GM12801 (cell line): Measurements from ENCODE around the gene BCAR3.

Experiments used
- TF ChIP-seq, protein P1 (sequence below): IDR thresholded peaks from one replicate; pipeline ENCODE4 v1.5.1; 2011; ENCODE audit warnings: control low read depth; ENCODE audit not compliant: insufficient read length; ENCODE audit errors: extremely low read depth

Gene BCAR3

GRCh38 chr1:93595743-93596142 lies 85.9 kb downstream of the BCAR3 start:
- TF ChIP-seq, protein P1, sequence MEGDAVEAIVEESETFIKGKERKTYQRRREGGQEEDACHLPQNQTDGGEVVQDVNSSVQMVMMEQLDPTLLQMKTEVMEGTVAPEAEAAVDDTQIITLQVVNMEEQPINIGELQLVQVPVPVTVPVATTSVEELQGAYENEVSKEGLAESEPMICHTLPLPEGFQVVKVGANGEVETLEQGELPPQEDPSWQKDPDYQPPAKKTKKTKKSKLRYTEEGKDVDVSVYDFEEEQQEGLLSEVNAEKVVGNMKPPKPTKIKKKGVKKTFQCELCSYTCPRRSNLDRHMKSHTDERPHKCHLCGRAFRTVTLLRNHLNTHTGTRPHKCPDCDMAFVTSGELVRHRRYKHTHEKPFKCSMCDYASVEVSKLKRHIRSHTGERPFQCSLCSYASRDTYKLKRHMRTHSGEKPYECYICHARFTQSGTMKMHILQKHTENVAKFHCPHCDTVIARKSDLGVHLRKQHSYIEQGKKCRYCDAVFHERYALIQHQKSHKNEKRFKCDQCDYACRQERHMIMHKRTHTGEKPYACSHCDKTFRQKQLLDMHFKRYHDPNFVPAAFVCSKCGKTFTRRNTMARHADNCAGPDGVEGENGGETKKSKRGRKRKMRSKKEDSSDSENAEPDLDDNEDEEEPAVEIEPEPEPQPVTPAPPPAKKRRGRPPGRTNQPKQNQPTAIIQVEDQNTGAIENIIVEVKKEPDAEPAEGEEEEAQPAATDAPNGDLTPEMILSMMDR = no peak

- TF ChIP-seq, protein P1 = no peak
Observed at GRCh38 chr1:93595266-93595665, 86.4 kb downstream of the BCAR3 start.

GRCh38 chr1:93594603-93594880 lies 87.1 kb downstream of the BCAR3 start:
- TF ChIP-seq, protein P1 = no peak

- TF ChIP-seq, protein P1 = no peak
Observed at GRCh38 chr1:93593854-93594602, 87.6 kb downstream of the BCAR3 start.

DNA sequence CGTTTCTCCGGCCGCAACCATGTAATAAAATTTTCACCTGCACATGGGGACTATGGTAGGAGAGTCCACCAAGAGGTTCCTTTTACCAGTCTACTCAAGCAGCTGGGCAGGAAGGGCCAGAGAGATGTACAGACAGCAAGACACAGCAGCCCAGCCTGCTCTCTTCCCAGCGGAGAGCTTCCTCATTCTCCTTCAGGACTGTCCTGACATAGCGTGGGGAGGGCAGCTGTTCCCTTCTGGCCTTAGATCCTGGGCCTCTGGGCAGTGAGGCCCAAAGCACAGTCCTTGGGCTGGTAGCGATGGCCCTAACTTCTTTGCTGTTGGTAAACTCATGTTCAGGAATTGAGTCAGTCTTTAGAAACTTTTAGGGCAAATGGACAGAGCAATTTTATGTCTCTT lies 89.1 kb downstream of the BCAR3 start:
- TF ChIP-seq, protein P1 = no peak

DNA sequence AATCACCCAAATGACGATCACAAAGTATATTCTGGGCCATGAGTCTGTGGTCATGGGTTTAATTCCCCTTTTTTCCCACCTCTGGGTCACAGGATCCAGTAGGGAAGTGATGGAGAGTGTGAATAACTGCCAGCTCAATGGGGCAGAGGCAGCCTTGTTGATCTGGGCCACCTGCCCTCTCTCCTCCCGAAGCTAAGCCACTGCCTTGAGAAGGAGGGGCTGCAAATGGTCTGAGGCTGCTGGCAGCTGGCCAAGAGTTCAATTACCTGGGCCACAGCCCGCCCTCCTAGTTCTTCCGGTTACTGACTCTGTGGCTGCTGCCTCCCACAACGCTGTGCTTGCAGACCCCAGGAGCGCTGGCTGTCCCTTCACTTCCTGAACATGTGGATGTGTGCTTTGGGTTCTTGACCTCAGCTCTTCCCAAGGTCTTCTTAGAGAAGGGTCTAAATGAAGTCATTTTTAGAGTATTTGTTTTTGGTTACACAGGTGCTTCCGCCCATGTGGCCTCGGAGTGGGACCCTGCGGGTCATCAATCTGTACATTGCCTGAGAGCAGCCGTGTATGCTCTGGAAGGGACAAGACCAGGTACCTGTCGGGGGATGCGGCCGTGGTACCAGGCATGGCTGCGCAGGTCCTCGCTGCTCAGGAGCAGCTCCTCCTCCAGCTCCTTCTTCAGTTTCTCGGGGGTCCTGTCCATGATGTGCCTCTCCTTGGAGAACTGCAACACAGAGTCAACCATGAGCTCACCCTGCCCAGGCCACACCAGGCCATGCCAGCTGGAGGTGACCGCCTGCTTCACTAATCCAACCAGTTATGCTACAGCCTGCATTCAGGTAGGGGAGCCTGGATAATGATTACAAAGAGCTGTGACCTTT lies 89.7 kb downstream of the BCAR3 start:
- TF ChIP-seq, protein P1 = no peak

GRCh38 chr1:93588955-93589354 lies 92.7 kb downstream of the BCAR3 start:
- TF ChIP-seq, protein P1 = no peak
